ENCODE data around the gene PLEKHA4. TPM values are rescaled to one million over a fixed set of nuclear protein-coding genes. Genes with fewer than 3 reads are reported as not detected.

PLEKHA4 gene
- polyA plus RNA-seq, 3 donors, result 0.69 to 1.5 (median 1.1) TPM

GRCh38 chr19:48862827-48863226 lies 5.6 kb downstream of the PLEKHA4 start:
- no peaks in the 10 kb centered on the region for H3K9me3 ChIP-seq (replicated peaks in 1 of 2; ENCODE audit: control insufficient read depth in 1 of 2, insufficient read depth in 1 of 2, low read length in 2 of 2)
- no CpG with 5 or more reads among the region's 7 CpGs for WGBS (ENCODE audit: insufficient coverage)
- H3K9ac ChIP-seq (ENCODE audit: insufficient read depth, low read length, poor library complexity, severe bottlenecking), result no peak overlapping the region
- Mint-ChIP-seq H3K4me1 (peaks cover 9% of the 10 kb centered on the region), H3K27me3 (ENCODE audit: low read depth in 3 of 3) (peaks cover 6 to 20% (median 10%) of the 10 kb centered on the region in 3 donors), H3K27ac (no peak overlapping the region), H3K36me3 (no peaks in the 10 kb centered on the region), H3K9me3 (peaks cover 0 to 3% (median 0%) of the 10 kb centered on the region in 7 donors), H3K4me3 (no peak overlapping the region)
- no peak overlapping the region for H3K4me2 ChIP-seq (replicated peaks; ENCODE audit: extremely low read depth, low read length, poor library complexity, severe bottlenecking)
- H3K27me3 ChIP-seq (ENCODE audit: control insufficient read depth in 2 of 2, insufficient read depth in 2 of 2, low read length in 2 of 2), result peaks cover 0 to 9% of the 10 kb centered on the region in 2 donors
- H3K4me1 ChIP-seq (ENCODE audit: control insufficient read depth in 1 of 2, insufficient read depth in 2 of 2, low read length in 2 of 2), result peaks cover under 1 to 13% of the 10 kb centered on the region in 2 donors
- H2AFZ ChIP-seq (ENCODE audit: insufficient read depth, low read depth, low read length, poor library complexity, severe bottlenecking), result no peak overlapping the region
- H3K27ac ChIP-seq (ENCODE audit: low read depth in 1 of 2, low read length in 2 of 2), result no peak overlapping the region
- no peak for TF ChIP-seq CTCF (IDR thresholded peaks at IDR 0.05)
- no peaks in the 10 kb centered on the region for H4K20me1 ChIP-seq (ENCODE audit: insufficient read depth, low read length)
- intact Hi-C loops (cut with micrococcal nuclease), result no loop called here
- H3K4me3 ChIP-seq (replicated peaks in 1 of 3; ENCODE audit: low read depth in 2 of 3, low read length in 3 of 3), result no peak overlapping the region
- H3K79me2 ChIP-seq (ENCODE audit: insufficient read depth, low read length), result no peaks in the 10 kb centered on the region
- no peaks in the 10 kb centered on the region for H3K36me3 ChIP-seq (replicated peaks in 1 of 2; ENCODE audit: control insufficient read depth in 1 of 2, insufficient read depth in 2 of 2, low read length in 2 of 2)
- no peak for DNase-seq

- Mint-ChIP-seq H3K9me3 (peaks cover 0 to 3% (median 0%) of the 10 kb centered on the region in 7 donors), H3K27ac (peak overlapping the region in 3 of 7 donors; percentile 7 to 37 (median 25)), H3K4me3 (no peak overlapping the region), H3K27me3 (ENCODE audit: low read depth in 3 of 3) (peaks cover 6 to 12% (median 8%) of the 10 kb centered on the region in 3 donors), H3K36me3 (no peaks in the 10 kb centered on the region), H3K4me1 (peaks cover 9% of the 10 kb centered on the region)
- 94% methylated on average over 18 of the region's 18 CpGs for WGBS (ENCODE audit: insufficient coverage)
- no peak for DNase-seq
- Histone ChIP-seq H3K4me3 (replicated peaks in 1 of 3; ENCODE audit: low read depth in 2 of 3, low read length in 3 of 3) (no peak overlapping the region), H4K20me1 (ENCODE audit: insufficient read depth, low read length) (no peaks in the 10 kb centered on the region), H3K79me2 (ENCODE audit: insufficient read depth, low read length) (no peaks in the 10 kb centered on the region), H3K9me3 (replicated peaks in 1 of 2; ENCODE audit: control insufficient read depth in 1 of 2, insufficient read depth in 1 of 2, low read length in 2 of 2) (no peaks in the 10 kb centered on the region), H2AFZ (ENCODE audit: insufficient read depth, low read depth, low read length, poor library complexity, severe bottlenecking) (no peak overlapping the region), H3K9ac (ENCODE audit: insufficient read depth, low read length, poor library complexity, severe bottlenecking) (no peak overlapping the region), H3K4me1 (ENCODE audit: control insufficient read depth in 1 of 2, insufficient read depth in 2 of 2, low read length in 2 of 2) (peaks cover 0 to 12% of the 10 kb centered on the region in 2 donors), H3K36me3 (replicated peaks in 1 of 2; ENCODE audit: control insufficient read depth in 1 of 2, insufficient read depth in 2 of 2, low read length in 2 of 2) (no peaks in the 10 kb centered on the region), H3K27ac (ENCODE audit: low read depth in 1 of 2, low read length in 2 of 2) (no peak overlapping the region), H3K27me3 (ENCODE audit: control insufficient read depth in 2 of 2, insufficient read depth in 2 of 2, low read length in 2 of 2) (no peaks in the 10 kb centered on the region), H3K4me2 (replicated peaks; ENCODE audit: extremely low read depth, low read length, poor library complexity, severe bottlenecking) (no peak overlapping the region)
- no peak for TF ChIP-seq CTCF (IDR thresholded peaks at IDR 0.05)
- intact Hi-C loops (cut with micrococcal nuclease), result no loop called here
Observed at GRCh38 chr19:48861313-48861712, 7.1 kb downstream of the PLEKHA4 start.
